ENCODE data around the gene MFSD12.

Gene MFSD12

DNA sequence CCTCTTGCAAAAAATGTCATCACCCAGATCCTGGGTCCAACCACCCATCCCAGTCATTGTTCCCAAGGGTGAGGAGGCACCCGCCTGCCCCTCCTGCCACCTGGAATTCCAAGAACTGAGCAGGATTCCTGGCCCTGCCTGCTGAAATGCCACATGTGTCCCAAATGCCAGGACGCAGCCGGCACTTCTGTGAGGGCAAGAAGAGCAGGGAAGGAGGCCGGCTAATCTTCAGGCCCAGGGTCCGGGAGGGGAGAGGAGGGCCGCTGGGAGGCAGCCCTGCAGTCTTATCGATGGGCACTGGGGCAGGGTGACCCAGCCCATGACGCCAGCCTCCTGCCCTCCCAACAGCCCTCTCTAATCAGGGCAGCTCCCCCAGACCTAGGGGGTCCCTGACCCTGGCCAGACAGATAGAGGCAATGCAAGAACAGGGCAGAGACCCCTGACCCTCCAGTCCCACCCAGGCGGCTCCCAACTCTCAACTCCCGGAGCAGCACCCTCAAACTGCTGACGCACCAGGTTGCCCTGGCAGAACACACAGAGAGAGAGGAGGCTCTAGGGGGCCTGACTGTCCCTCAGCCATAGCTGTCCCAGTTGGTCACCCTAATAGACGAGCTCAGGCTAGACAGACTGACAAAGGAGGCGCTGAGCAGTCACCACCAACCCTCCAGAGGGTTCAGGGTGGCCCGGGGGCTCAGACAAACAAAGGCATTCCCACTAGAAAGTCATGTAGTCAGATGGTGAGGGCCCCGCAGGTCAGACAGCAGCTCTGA, 1.5 kb downstream of the MFSD12 start:
- no peak for TF ChIP-seq MAX (IDR thresholded peaks at IDR 0.05; ENCODE audit: low read depth, low read length)
- TF ChIP-seq POLR2A (IDR thresholded peaks at IDR 0.05; ENCODE audit: extremely low read depth, insufficient read length): no peak
- TF ChIP-seq MYC (IDR thresholded peaks at IDR 0.05; ENCODE audit: low read depth, low read length): no peak
- no peak for TF ChIP-seq CTCF (IDR thresholded peaks at IDR 0.05; ENCODE audit: low read depth, low read length)
- peak overlapping the region; percentile 74 for H3K4me3 ChIP-seq (ENCODE audit: low read depth, low read length)
- no peak for DNase-seq (ENCODE audit: low read depth)

DNA sequence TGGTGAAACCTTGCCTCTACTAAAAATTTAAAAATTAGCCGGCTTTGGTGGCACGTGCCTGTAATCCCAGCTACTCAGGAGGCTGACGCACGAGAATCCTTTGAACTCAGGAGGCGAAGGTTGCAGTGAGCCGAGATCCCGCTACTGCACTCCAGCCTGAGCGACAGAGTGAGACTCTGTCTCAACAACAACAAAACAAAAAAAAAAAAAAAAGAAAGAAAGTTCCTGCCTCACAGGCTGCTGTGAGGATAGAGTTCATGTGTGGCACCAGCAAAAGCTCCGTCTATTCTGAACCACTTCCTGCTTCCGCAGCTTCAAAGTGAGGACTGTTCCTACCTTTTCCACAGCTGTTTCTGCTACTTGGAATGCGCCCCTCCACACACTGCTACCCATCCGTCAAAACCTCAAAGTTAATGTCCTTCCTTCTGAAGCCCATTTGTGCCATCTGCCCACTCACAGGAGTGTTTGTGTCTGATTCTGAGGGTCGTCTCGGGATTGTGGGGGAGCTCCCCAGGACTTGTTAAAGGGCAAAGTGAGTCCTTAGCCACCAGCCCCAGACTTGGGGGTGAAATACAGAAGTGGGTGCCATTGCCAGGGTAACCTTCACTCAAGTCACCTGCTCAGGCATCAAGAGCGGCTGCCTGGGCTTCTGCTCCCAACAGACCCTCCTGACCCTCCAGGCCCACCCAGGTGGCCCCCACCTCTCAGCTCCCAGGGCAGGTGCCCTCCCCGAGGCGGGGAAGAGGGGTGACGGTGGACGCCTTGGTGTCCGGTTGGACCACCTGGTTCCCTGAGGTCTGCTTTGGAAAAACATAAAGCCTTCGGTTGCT, 2.9 kb downstream of the MFSD12 start:
- TF ChIP-seq CTCF (IDR thresholded peaks at IDR 0.05; ENCODE audit: low read depth, low read length): no peak
- TF ChIP-seq MAX (IDR thresholded peaks at IDR 0.05; ENCODE audit: low read depth, low read length): no peak
- TF ChIP-seq MYC (IDR thresholded peaks at IDR 0.05; ENCODE audit: low read depth, low read length): no peak
- no peak for TF ChIP-seq POLR2A (IDR thresholded peaks at IDR 0.05; ENCODE audit: extremely low read depth, insufficient read length)
- DNase-seq (ENCODE audit: low read depth): no peak
- no peak overlapping the region for H3K4me3 ChIP-seq (ENCODE audit: low read depth, low read length)

DNA sequence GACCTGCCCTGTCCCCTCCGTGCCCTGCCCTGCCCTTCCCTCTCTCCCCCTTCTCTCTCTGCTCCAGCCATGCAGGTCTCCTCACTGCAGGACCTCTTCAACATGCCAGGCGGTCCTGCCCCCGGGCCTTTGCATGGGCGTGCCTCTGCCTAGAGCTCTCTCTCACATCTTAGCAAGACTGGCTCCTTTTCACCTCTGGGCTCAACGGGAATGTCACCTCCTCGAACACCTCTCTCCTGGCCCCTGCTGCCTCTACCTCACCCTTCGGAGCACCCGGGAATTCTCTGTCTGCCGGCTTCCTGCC, 5.6 kb downstream of the MFSD12 start:
- DNase-seq (ENCODE audit: low read depth): no peak
- no peak overlapping the region for H3K4me3 ChIP-seq (ENCODE audit: low read depth, low read length)
- TF ChIP-seq CTCF (IDR thresholded peaks at IDR 0.05; ENCODE audit: low read depth, low read length) (no peak), MYC (IDR thresholded peaks at IDR 0.05; ENCODE audit: low read depth, low read length) (no peak), MAX (IDR thresholded peaks at IDR 0.05; ENCODE audit: low read depth, low read length) (no peak), POLR2A (IDR thresholded peaks at IDR 0.05; ENCODE audit: extremely low read depth, insufficient read length) (no peak)

DNA sequence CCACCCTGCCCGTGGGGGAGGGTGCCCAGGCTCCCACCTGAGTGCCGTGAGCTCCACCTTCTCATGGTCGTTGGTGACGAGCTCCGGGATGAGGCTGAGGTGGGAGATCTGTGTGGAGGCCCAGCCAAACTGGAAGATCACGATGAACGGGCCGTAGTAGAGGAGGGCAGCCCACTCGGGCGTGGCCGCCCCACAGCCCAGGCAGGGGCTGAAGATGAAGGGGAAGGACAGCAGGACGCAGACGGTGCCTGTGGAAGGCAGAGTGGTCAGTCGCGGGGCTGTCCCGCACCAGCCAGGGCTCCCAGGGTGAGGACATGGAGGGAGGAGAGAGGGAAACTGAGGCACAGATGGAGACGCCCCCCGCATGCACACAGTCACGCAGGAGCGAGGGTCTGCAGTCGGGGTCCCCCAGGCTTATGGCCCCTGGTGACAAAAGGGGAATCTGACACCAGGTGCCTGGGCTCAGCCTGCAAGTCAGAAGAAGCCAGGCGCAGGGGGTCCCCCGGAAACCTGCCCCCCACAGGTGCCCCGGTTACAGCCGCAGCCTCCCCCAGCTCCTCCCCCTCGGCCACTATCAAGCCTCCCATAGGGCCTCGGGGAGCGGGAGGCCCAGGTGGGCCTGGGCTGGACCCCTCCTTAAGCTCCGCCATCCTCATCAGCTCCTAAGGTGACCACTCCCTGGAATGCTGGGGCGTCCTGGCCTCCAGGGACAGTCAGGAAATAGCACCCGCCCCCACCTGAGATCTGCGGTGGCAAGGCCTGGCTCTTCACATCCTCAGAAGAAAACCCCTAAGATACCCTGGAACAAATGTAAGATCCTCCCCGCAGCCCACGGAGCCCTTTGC, 6.2 kb downstream of the MFSD12 start:
- no peak overlapping the region for H3K4me3 ChIP-seq (ENCODE audit: low read depth, low read length)
- DNase-seq (ENCODE audit: low read depth): no peak
- no peak for TF ChIP-seq MAX (IDR thresholded peaks at IDR 0.05; ENCODE audit: low read depth, low read length)
- TF ChIP-seq MYC (IDR thresholded peaks at IDR 0.05; ENCODE audit: low read depth, low read length): no peak
- TF ChIP-seq POLR2A (IDR thresholded peaks at IDR 0.05; ENCODE audit: extremely low read depth, insufficient read length): no peak
- TF ChIP-seq CTCF (IDR thresholded peaks at IDR 0.05; ENCODE audit: low read depth, low read length): no peak

- no peak for TF ChIP-seq CTCF (IDR thresholded peaks at IDR 0.05; ENCODE audit: low read depth, low read length)
- TF ChIP-seq MAX (IDR thresholded peaks at IDR 0.05; ENCODE audit: low read depth, low read length): no peak
- TF ChIP-seq POLR2A (IDR thresholded peaks at IDR 0.05; ENCODE audit: extremely low read depth, insufficient read length): no peak
- no peak for TF ChIP-seq MYC (IDR thresholded peaks at IDR 0.05; ENCODE audit: low read depth, low read length)
- no peak for DNase-seq (ENCODE audit: low read depth)
- H3K4me3 ChIP-seq (ENCODE audit: low read depth, low read length): no peak overlapping the region
Observed at GRCh38 chr19:3549816-3550215, 7.6 kb downstream of the MFSD12 start.
